Measurements from ENCODE around the gene AKNA. TPM values are rescaled to one million over a fixed set of nuclear protein-coding genes. Genes with fewer than 3 reads are reported as not detected.

AKNA gene
- total RNA-seq, 1 donor from 2014 or later = 149 TPM

GRCh38 chr9:114364134-114365041 is 23.4 kb downstream of the AKNA start:
- Mint-ChIP-seq H3K27ac (peak overlapping the region; percentile 84), H3K36me3 (ENCODE audit: low read depth) (peaks cover 87% of the 10 kb centered on the region), H3K4me1 (peaks cover 73% of the 10 kb centered on the region), H3K9me3 (no peaks in the 10 kb centered on the region), H3K27me3 (no peaks in the 10 kb centered on the region), H3K4me3 (peak overlapping the region; percentile 60)
- intact Hi-C loops (cut with micrococcal nuclease) = no loop called here
- no peak for DNase-seq

GRCh38 chr9:114363424-114363823 is 24.4 kb downstream of the AKNA start:
- peak overlapping the region; percentile 84 for H3K27ac Mint-ChIP-seq
- H3K27me3 Mint-ChIP-seq = no peaks in the 10 kb centered on the region
- no peaks in the 10 kb centered on the region for H3K9me3 Mint-ChIP-seq
- H3K36me3 Mint-ChIP-seq (ENCODE audit: low read depth) = peaks cover 88% of the 10 kb centered on the region
- intact Hi-C loops (cut with micrococcal nuclease) = loop anchor here (1.0 kb wide), 3 partner anchors 11 to 22 kb away; no protein-coding TSS in a partner anchor
- DNase-seq = peak; percentile 73
- peaks cover 70% of the 10 kb centered on the region for H3K4me1 Mint-ChIP-seq
- H3K4me3 Mint-ChIP-seq = peak overlapping the region; percentile 60

DNA sequence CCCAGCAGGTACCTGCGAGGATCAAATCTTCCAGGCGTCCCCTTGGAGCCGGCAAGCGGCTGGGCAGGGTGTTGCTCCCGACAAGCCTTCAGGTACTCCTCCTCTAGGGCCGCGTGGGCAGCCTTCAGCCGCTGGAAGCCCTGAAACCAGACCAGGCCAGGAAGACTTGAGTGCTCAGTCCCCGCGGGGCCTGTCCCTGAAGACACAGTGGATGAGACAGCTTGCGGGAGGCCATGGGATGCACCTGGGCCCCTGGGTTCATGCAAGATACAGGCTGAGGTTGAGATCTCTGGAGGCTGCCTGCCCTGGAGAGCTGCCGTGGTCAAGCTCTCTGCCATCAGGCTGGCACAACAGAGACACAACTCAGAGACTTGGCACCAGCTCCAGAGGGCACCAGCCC is 25.4 kb downstream of the AKNA start:
- no peak for DNase-seq
- Mint-ChIP-seq H3K36me3 (ENCODE audit: low read depth) (peaks cover 86% of the 10 kb centered on the region), H3K4me3 (no peak overlapping the region), H3K4me1 (peaks cover 65% of the 10 kb centered on the region), H3K27me3 (no peaks in the 10 kb centered on the region), H3K27ac (peak overlapping the region; percentile 85), H3K9me3 (no peaks in the 10 kb centered on the region)
- intact Hi-C loops (cut with micrococcal nuclease) = no loop called here

- H3K4me3 Mint-ChIP-seq = no peak overlapping the region
- peak overlapping the region; percentile 85 for H3K27ac Mint-ChIP-seq
- H3K4me1 Mint-ChIP-seq = peaks cover 59% of the 10 kb centered on the region
- no peak for DNase-seq
- H3K36me3 Mint-ChIP-seq (ENCODE audit: low read depth) = peaks cover 84% of the 10 kb centered on the region
- no peaks in the 10 kb centered on the region for H3K9me3 Mint-ChIP-seq
- intact Hi-C loops (cut with micrococcal nuclease) = no loop called here
- no peaks in the 10 kb centered on the region for H3K27me3 Mint-ChIP-seq
Measured at GRCh38 chr9:114361542-114361941, 26.2 kb downstream of the AKNA start.

DNA sequence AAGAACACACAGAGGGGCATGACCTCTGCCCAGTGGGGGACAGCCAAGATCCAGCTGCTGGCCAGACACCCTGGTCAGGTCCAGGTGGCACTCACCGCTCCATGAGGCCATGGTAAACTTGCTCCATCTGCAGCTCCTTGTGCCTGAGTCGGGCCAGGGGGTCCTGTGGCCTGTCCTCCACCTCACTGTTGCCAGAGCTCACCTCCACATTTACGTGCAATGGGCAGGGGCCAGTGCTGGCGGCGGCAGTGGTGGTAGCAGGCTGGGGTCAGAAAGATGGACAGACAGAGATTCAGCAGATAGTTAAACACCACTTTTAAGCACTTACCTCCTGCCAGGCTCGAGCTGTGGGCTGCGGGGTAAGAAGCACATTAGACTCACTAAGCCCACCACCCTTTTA is 28.0 kb downstream of the AKNA start:
- no peak for DNase-seq
- H3K9me3 Mint-ChIP-seq = no peaks in the 10 kb centered on the region
- peaks cover 51% of the 10 kb centered on the region for H3K4me1 Mint-ChIP-seq
- H3K27ac Mint-ChIP-seq = peak overlapping the region; percentile 85
- H3K27me3 Mint-ChIP-seq = no peaks in the 10 kb centered on the region
- peaks cover 78% of the 10 kb centered on the region for H3K36me3 Mint-ChIP-seq (ENCODE audit: low read depth)
- H3K4me3 Mint-ChIP-seq = no peak overlapping the region
- intact Hi-C loops (cut with micrococcal nuclease) = no loop called here

GRCh38 chr9:114357911-114358328 is 29.9 kb downstream of the AKNA start:
- intact Hi-C loops (cut with micrococcal nuclease) = no loop called here
- Mint-ChIP-seq H3K27ac (peak overlapping the region; percentile 45), H3K4me1 (peaks cover 33% of the 10 kb centered on the region), H3K4me3 (no peak overlapping the region), H3K36me3 (ENCODE audit: low read depth) (peaks cover 66% of the 10 kb centered on the region), H3K9me3 (no peaks in the 10 kb centered on the region), H3K27me3 (no peaks in the 10 kb centered on the region)
- DNase-seq = no peak

GRCh38 chr9:114357360-114357759 is 30.4 kb downstream of the AKNA start:
- Mint-ChIP-seq H3K27ac (peak overlapping the region; percentile 56), H3K27me3 (no peaks in the 10 kb centered on the region), H3K4me1 (peaks cover 33% of the 10 kb centered on the region), H3K36me3 (ENCODE audit: low read depth) (peaks cover 66% of the 10 kb centered on the region), H3K4me3 (no peak overlapping the region), H3K9me3 (no peaks in the 10 kb centered on the region)
- no peak for DNase-seq
- intact Hi-C loops (cut with micrococcal nuclease) = no loop called here

- intact Hi-C loops (cut with micrococcal nuclease) = no loop called here
- peaks cover 68% of the 10 kb centered on the region for H3K36me3 Mint-ChIP-seq (ENCODE audit: low read depth)
- H3K27ac Mint-ChIP-seq = peak overlapping the region; percentile 71
- no peak for DNase-seq
- H3K4me3 Mint-ChIP-seq = no peak overlapping the region
- peaks cover 37% of the 10 kb centered on the region for H3K4me1 Mint-ChIP-seq
- no peaks in the 10 kb centered on the region for H3K9me3 Mint-ChIP-seq
- no peaks in the 10 kb centered on the region for H3K27me3 Mint-ChIP-seq
Measured at GRCh38 chr9:114356792-114357191, 31.0 kb downstream of the AKNA start.

- no peak overlapping the region for H3K27ac Mint-ChIP-seq
- intact Hi-C loops (cut with micrococcal nuclease) = no loop called here
- H3K27me3 Mint-ChIP-seq = no peaks in the 10 kb centered on the region
- no peaks in the 10 kb centered on the region for H3K9me3 Mint-ChIP-seq
- H3K4me1 Mint-ChIP-seq = peaks cover 37% of the 10 kb centered on the region
- H3K4me3 Mint-ChIP-seq = no peak overlapping the region
- H3K36me3 Mint-ChIP-seq (ENCODE audit: low read depth) = peaks cover 62% of the 10 kb centered on the region
- no peak for DNase-seq
Measured at GRCh38 chr9:114355821-114356220, 32.0 kb downstream of the AKNA start.

- intact Hi-C loops (cut with micrococcal nuclease) = no loop called here
- Mint-ChIP-seq H3K27me3 (no peaks in the 10 kb centered on the region), H3K4me1 (peaks cover 45% of the 10 kb centered on the region), H3K36me3 (ENCODE audit: low read depth) (peaks cover 63% of the 10 kb centered on the region), H3K4me3 (no peak overlapping the region), H3K9me3 (no peaks in the 10 kb centered on the region), H3K27ac (peak overlapping the region; percentile 62)
- no peak for DNase-seq
Measured at GRCh38 chr9:114351932-114352331, 35.9 kb downstream of the AKNA start.

GRCh38 chr9:114350636-114351401 is 37.0 kb downstream of the AKNA start:
- H3K27me3 Mint-ChIP-seq = no peaks in the 10 kb centered on the region
- intact Hi-C loops (cut with micrococcal nuclease) = no loop called here
- H3K27ac Mint-ChIP-seq = peak overlapping the region; percentile 99
- peaks cover 45% of the 10 kb centered on the region for H3K4me1 Mint-ChIP-seq
- H3K4me3 Mint-ChIP-seq = no peak overlapping the region
- H3K9me3 Mint-ChIP-seq = no peaks in the 10 kb centered on the region
- no peak for DNase-seq
- H3K36me3 Mint-ChIP-seq (ENCODE audit: low read depth) = peaks cover 65% of the 10 kb centered on the region

GRCh38 chr9:114349713-114350480 is 37.9 kb downstream of the AKNA start:
- Mint-ChIP-seq H3K27ac (peak overlapping the region; percentile 99), H3K9me3 (no peaks in the 10 kb centered on the region), H3K27me3 (no peaks in the 10 kb centered on the region), H3K4me3 (peak overlapping the region; percentile 57), H3K4me1 (peaks cover 45% of the 10 kb centered on the region), H3K36me3 (ENCODE audit: low read depth) (peaks cover 74% of the 10 kb centered on the region)
- DNase-seq = no peak
- intact Hi-C loops (cut with micrococcal nuclease) = loop anchor here (1.0 to 5.0 kb wide), 6 partner anchors 13 to 237 kb away; partner anchors contain the start of genes ATP6V1G1 and WHRN

GRCh38 chr9:114348906-114349482 is 38.8 kb downstream of the AKNA start:
- H3K27me3 Mint-ChIP-seq = no peaks in the 10 kb centered on the region
- DNase-seq = peak; percentile 87
- H3K4me1 Mint-ChIP-seq = peaks cover 51% of the 10 kb centered on the region
- peaks cover 82% of the 10 kb centered on the region for H3K36me3 Mint-ChIP-seq (ENCODE audit: low read depth)
- intact Hi-C loops (cut with micrococcal nuclease) = loop anchor here (1.0 to 5.0 kb wide), 6 partner anchors 14 to 238 kb away; partner anchors contain the start of genes ATP6V1G1 and WHRN
- no peaks in the 10 kb centered on the region for H3K9me3 Mint-ChIP-seq
- peak overlapping the region; percentile 99 for H3K27ac Mint-ChIP-seq
- peak overlapping the region; percentile 58 for H3K4me3 Mint-ChIP-seq
